SK-N-SH treated with all-trans-retinoic acid at 6 μM for 48 hours (cell line): ENCODE data around the gene TEX44.

Experiments used
- ARNTL ChIP-seq: fragments of 450-650 bp; formaldehyde crosslinking; IDR thresholded peaks from 2 replicates; pipeline ENCODE4 v1.5.0; 2020; ENCODE audit warnings: low read depth, mild to moderate bottlenecking, moderate library complexity, borderline replicate concordance
- CSRNP3 ChIP-seq: fragments of 250-450 bp; sonication (Bioruptor Pico); IDR thresholded peaks from 2 replicates; pipeline ENCODE4 v1.5.1; 2021; ENCODE audit warnings: mild to moderate bottlenecking, moderate library complexity
- GLIS3 ChIP-seq: fragments of 250-450 bp; sonication (Bioruptor Pico); IDR thresholded peaks from 2 replicates; pipeline ENCODE4 v1.5.0; 2020; ENCODE audit warnings: mild to moderate bottlenecking, moderate library complexity
- ISL1 ChIP-seq: fragments of 250-450 bp; sonication (Bioruptor Pico); IDR thresholded peaks from 2 replicates; pipeline ENCODE4 v2.1.2; 2022; ENCODE audit warnings: mild to moderate bottlenecking, moderate library complexity
- POU6F1 ChIP-seq: fragments of 250-450 bp; sonication (Bioruptor Pico); IDR thresholded peaks from 2 replicates; pipeline ENCODE4 v1.8.0; 2021; ENCODE audit warnings: low read depth, mild to moderate bottlenecking, moderate library complexity, borderline replicate concordance
- PPARA ChIP-seq: fragments of 250-450 bp; sonication (Bioruptor Pico); IDR thresholded peaks from 2 replicates; pipeline ENCODE4 v1.5.0; 2020; ENCODE audit warnings: mild to moderate bottlenecking, borderline replicate concordance
- RARB ChIP-seq: fragments of 250-450 bp; sonication (Bioruptor Pico); IDR thresholded peaks from 2 replicates; pipeline ENCODE4 v1.8.0; 2021; ENCODE audit warnings: mild to moderate bottlenecking, moderate library complexity
- SNAI2 ChIP-seq: fragments of 250-450 bp; sonication (Bioruptor Pico); IDR thresholded peaks from 2 replicates; pipeline ENCODE4 v1.5.0; 2020; ENCODE audit warnings: mild to moderate bottlenecking, moderate library complexity
- TOX ChIP-seq: fragments of 250-450 bp; sonication (Bioruptor Pico); IDR thresholded peaks from 2 replicates; pipeline ENCODE4 v1.8.0; 2021; ENCODE audit warnings: mild to moderate bottlenecking, moderate library complexity, borderline replicate concordance
- ZFP3 ChIP-seq: fragments of 250-450 bp; sonication (Bioruptor Pico); IDR thresholded peaks from 2 replicates; pipeline ENCODE4 v1.5.0; 2020; ENCODE audit warnings: mild to moderate bottlenecking, moderate library complexity
- ZFP30 ChIP-seq: fragments of 450-650 bp; formaldehyde crosslinking; IDR thresholded peaks from 2 replicates; pipeline ENCODE4 v1.5.0; 2022; ENCODE audit warnings: mild to moderate bottlenecking, moderate library complexity
- ZNF70 ChIP-seq: fragments of 450-650 bp; formaldehyde crosslinking; IDR thresholded peaks from 2 replicates; pipeline ENCODE4 v1.5.0; 2020; ENCODE audit warnings: mild to moderate bottlenecking, moderate library complexity
- ZNF8 ChIP-seq: fragments of 450-650 bp; formaldehyde crosslinking; IDR thresholded peaks from 2 replicates; pipeline ENCODE4 v1.5.0; 2020; ENCODE audit warnings: mild to moderate bottlenecking, moderate library complexity
- TF ChIP-seq, protein P1 (sequence below): fragments of 250-450 bp; sonication (Bioruptor Pico); IDR thresholded peaks from 2 replicates; pipeline ENCODE4 v1.5.1; 2020; ENCODE audit warnings: low read depth, mild to moderate bottlenecking, moderate library complexity

- TF ChIP-seq GLIS3 (CRISPR knock-in tag) (no peak), ZNF8 (CRISPR knock-in tag) (no peak), CSRNP3 (no peak), ARNTL (no peak), ZFP3 (no peak), POU6F1 (no peak), ZFP30 (CRISPR knock-in tag) (no peak), ZNF70 (CRISPR knock-in tag) (no peak), RARB (CRISPR knock-in tag) (no peak), PPARA (CRISPR knock-in tag) (no peak), SNAI2 (CRISPR knock-in tag) (no peak), ISL1 (CRISPR knock-in tag) (no peak), TOX (CRISPR knock-in tag) (no peak)
- TF ChIP-seq, protein P1, sequence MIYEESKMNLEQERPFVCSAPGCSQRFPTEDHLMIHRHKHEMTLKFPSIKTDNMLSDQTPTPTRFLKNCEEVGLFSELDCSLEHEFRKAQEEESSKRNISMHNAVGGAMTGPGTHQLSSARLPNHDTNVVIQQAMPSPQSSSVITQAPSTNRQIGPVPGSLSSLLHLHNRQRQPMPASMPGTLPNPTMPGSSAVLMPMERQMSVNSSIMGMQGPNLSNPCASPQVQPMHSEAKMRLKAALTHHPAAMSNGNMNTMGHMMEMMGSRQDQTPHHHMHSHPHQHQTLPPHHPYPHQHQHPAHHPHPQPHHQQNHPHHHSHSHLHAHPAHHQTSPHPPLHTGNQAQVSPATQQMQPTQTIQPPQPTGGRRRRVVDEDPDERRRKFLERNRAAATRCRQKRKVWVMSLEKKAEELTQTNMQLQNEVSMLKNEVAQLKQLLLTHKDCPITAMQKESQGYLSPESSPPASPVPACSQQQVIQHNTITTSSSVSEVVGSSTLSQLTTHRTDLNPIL (CRISPR knock-in tag): no peak
These were observed 35.7 kb upstream of the TEX44 start for GRCh38 chr2:231556981-231557380.
